SU-DHL-6 (cell line): ENCODE results near the gene GRIK2.

ENCODE experiments used
- EZH2phosphoT487 ChIP-seq: fragments of 200-600 bp; sonication (generic), shearing (Covaris generic); conservative IDR thresholded peaks from 2 replicates; pipeline ENCODE4 v1.6.1; 2018; ENCODE audit warnings: mild to moderate bottlenecking, antibody characterized with exemption, low read length, moderate library complexity, mixed read lengths
- TF ChIP-seq, protein P1 (sequence below): fragments of 200-600 bp; sonication (generic); IDR thresholded peaks from one replicate; pipeline ENCODE4 v1.5.1; 2017; ENCODE audit warnings: antibody characterized with exemption, mild to moderate bottlenecking, low read length, moderate library complexity; ENCODE audit not compliant: insufficient read depth, poor library complexity, severe bottlenecking

DNA sequence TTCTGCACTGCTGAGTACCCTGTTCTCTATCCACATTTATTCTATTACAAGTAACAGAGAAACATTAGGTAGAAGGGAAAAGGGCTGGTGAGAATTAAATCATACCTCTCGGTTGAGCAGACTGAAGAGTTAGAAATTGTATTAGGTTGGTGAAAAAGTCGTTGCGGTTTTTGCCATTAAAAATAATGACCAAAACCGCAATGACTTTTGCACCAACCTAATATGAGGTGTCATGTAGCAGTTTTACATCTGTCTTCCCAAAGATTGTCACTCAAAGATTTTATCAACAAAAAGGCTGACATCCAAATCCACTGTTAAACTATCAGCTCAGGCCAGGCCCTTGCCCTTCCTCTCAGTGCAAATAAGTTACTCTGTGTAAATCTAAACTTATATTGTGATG lies 28.3 kb upstream of the GRIK2 start:
- TF ChIP-seq, protein P1, sequence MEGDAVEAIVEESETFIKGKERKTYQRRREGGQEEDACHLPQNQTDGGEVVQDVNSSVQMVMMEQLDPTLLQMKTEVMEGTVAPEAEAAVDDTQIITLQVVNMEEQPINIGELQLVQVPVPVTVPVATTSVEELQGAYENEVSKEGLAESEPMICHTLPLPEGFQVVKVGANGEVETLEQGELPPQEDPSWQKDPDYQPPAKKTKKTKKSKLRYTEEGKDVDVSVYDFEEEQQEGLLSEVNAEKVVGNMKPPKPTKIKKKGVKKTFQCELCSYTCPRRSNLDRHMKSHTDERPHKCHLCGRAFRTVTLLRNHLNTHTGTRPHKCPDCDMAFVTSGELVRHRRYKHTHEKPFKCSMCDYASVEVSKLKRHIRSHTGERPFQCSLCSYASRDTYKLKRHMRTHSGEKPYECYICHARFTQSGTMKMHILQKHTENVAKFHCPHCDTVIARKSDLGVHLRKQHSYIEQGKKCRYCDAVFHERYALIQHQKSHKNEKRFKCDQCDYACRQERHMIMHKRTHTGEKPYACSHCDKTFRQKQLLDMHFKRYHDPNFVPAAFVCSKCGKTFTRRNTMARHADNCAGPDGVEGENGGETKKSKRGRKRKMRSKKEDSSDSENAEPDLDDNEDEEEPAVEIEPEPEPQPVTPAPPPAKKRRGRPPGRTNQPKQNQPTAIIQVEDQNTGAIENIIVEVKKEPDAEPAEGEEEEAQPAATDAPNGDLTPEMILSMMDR: no peak
- no peak for TF ChIP-seq EZH2phosphoT487
